ENCODE data around the gene TAF1B.

DNA sequence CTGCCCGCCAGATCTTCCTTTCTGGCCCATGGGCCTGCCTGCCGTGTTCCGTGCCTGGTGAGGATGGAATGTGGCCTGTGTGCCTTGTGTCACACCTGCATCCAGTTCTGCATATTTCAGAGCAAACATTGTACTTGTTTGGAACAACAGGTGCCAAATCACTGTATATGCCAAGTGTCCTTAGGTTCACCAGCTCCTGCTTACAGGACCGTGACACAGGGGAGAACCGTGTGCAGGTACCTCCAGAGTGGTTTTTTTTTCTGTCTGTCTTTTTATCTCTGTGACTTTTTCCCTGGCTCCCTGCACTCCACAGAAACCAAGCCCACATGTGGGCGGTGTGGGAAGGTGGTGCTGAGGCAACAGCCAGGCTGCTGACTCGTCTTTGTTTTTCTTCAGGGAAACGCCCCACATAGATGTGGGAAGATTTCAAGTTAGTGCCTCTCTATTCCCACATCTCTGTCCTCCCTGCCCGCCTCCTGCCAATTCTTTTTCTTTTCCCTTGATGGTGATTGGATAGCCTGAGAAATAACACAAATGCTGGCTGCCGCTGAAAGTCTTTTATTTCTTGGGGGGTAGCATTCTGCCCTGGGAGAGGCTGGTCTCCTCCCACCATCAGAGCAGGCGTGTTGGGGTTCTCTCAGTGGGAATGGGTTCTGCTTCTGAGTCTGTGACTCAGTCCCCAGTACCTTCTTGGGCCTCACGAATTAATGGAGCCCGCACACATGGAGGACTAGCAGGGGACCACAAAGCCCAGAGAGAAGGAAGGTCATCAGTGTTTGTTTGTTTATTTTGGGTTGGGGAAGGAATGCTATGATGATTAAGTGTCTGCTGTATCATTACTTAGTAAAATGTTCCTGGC is 129.6 kb downstream of the TAF1B start:
- no peak for TF ChIP-seq SUZ12 (IDR thresholded peaks at IDR 0.05; ENCODE audit: extremely low read depth, insufficient read depth, insufficient read length)
- TF ChIP-seq ZNF274 (IDR thresholded peaks at IDR 0.05; ENCODE audit: low read depth, low read length) = no peak
